GM18505 (cell line): ENCODE results near the gene POR.
A peak's percentile ranks its signal among the peaks of the same experiment; 100 is the strongest.

Experiments used
- ATAC-seq: cut with Tn5 transposase; IDR thresholded peaks from one replicate; pipeline ENCODE4 v1.9.1; 2021; ENCODE audit not compliant: unreplicated experiment
- POLR2A ChIP-seq: IDR thresholded peaks from 4 replicates; pipeline ENCODE4 v1.6.1; 2011; ENCODE audit warnings: borderline replicate concordance; ENCODE audit not compliant: insufficient read depth, insufficient read length; ENCODE audit errors: extremely low read depth

Gene POR

DNA sequence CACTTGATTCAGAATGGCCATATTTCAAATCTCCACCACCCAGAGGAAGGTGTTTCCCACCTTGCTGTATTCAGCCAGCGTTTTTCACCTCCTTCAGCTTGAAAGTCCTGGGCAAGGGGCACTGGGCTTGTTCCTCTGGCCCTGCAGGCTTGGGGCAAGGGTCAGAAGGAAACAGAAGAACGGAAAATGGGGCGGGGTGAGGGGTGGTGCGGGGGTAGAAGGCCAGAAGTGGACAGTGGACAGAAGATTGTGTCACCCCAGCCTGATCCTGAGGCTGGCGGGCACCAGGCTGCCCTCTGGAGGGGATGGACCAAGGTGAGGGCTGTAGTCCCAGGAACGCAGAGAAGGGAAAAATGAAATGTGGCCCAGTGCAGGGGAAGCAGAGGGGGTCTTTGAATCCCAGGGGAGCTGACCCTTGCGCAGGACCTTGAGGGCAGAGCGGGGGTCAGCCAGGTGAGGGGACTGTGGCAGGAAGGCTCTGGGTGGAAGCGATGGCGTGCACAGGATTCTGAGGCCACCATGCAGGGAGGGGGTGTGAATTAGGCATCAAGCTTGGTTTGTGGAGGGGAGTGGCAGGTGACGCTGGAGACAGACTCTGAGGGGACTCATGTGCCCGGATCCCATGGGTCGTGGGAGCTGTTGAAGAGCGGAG lies 56.5 kb downstream of the POR start:
- ATAC-seq, result no peak
- TF ChIP-seq POLR2A, result no peak

DNA sequence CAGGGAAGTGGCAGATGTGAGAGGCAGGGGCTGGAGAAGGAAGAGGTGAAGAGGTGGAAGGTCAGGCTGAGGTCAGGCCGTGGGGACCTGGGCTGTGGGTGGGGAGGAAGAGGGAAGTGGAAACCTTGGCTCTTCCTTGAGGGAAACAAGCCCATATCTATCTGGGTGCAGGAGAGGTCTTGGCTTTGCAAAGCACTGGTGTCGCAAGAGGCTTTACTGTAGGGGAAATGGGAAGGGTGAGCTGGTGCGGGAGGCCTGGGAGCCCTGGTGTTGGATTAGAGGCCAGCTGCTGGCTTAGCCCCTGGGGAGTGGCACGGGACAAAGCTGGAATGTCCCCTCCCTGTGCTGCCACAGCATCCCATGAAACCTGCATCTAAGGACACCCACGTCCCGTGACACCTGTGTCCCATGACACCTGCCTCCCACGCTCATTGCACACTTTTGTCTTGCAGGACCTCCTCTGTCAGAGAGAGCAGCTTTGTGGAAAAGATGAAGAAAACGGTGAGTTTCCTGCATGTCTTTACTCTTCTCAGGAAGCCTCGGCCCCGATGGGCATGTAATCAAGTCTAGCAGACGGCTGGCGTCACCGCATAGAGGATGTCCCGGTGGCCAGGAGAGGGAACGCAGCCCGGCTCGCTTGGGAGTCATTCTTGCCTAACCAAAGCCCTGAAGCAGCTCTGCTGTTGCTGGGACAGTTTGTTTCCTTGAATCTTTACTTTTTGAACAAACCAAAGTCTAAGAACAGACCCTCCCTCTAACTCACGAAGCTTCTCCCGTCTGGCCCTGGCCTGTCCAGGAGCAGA lies 57.2 kb downstream of the POR start:
- TF ChIP-seq POLR2A, result no peak
- ATAC-seq, result no peak

DNA sequence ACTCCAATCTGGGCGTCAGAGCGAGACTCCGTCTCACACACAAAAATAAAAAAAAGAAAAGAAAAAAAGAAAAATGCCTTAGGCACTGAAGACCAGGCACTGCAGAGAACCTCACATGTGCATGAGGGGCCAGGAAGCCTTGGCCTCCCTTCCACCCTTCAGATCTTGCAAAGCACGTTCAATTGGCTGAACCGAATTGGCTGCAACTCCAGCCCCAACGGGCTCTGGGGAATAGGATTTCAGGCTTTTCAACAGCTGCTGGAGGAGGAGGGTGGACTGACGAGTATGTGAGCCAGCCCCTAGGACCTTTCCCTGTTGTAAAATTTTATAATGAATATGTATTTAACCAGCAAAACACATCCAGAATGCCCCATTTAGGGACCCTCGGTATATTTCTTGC lies 62.8 kb downstream of the POR start:
- TF ChIP-seq POLR2A, result no peak
- ATAC-seq, result no peak

DNA sequence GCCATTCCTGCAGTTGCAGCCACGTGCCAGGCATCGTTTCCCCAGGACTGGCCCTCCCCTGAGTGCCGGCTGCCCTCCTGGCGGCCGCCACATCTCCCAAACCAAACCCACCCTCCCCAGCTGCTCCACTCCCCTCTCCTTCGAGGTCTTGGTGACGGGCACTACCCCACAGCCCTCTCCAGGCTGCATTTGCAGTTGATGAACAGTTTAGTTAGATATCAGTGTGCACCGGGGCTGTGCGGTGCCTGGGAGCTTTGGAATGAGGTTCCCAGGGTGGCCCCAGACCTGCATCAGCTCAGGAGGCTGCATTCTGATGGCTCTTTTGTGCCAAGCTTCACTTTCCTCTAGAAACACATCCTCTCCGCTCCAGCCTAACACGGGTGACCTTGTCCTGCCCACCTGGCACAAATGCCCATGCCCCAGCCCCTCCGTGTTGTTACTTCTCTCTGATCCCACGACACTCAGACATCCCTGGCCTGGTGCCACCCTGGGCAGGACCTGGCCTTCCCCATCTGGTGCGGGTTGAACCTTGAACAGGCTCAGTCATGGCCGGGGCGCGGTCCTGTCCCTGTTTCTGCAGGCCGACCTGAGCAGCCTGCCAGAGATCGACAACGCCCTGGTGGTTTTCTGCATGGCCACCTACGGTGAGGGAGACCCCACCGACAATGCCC lies 64.9 kb downstream of the POR start:
- no peak for TF ChIP-seq POLR2A
- no peak for ATAC-seq

DNA sequence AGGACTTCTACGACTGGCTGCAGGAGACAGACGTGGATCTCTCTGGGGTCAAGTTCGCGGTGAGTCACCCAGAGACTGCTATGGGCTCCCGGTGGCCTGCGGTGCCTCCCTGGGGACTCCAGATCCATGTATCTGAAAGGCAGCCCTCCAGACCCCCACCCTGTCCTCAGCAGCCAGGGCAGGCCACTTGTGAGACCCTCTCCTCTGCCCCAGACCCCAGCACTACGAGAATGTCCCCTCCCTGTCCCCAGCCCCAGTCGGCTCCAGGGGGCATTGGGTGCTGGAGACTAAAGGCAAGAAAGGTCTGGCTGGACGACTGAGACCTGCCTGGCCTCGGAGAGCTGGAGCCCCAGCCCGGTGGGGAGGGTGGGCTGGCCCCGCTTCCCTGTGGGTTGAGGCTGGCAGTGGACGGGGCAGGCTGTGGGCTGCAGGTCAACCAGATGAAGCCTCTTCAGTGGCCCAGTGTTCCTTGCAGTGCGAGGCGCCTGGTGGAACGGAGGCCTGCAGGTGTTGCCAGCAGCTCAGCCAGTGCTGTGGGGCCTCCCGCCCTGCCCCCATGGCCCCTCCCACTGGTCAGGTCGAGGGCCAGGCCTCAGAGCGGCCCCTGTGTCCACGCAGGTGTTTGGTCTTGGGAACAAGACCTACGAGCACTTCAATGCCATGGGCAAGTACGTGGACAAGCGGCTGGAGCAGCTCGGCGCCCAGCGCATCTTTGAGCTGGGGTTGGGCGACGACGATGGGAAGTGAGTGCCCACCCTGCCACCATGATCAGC lies 65.7 kb downstream of the POR start:
- no peak for TF ChIP-seq POLR2A
- ATAC-seq, result no peak

DNA sequence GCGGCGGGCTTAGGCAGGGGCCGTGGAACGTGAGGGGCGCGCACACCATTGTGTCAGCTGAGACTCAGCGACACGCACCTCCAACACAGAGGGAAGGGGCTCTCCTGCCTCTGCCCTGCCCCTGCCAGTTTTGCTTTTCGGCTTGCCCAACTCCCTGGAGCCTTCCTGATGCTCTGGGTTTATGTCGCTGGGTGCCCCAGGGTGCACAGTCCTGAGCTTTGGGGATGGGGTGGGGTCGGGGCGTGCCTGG lies 66.2 kb downstream of the POR start:
- TF ChIP-seq POLR2A, result no peak

DNA sequence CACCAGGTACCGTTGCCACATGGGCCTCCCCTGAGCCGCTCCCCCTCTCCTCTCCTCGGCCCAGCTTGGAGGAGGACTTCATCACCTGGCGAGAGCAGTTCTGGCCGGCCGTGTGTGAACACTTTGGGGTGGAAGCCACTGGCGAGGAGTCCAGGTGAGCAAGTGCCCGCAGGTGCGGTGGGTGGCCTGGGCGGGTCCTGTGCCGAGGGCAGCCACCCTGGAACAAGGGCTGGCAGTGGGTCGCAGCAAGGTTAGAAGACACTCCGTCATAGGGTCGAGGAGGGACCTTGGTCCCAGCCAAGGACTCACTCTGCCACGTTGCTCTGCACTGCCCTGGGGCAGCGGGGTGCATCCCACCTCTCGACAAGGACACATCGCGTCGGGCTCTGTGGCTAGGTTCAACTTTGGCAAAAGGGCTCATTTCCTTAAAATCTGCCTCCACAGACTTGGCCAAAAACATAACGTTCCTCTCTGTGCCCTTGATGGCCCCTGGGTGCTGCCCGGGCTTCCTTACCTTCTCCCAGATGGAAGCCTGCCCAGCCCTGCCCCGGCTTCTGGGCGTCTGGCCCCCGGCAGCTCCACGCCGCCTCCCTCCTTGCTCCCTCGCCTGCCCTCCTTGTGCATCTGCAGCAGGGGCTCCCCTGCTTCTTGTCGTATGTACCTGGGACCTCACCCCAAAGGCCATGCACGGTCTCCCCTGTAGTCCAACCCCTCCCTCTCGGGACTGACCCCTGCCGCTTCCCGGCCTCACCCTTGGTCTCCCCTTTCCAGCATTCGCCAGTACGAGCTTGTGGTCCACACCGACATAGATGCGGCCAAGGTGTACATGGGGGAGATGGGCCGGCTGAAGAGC lies 66.7 kb downstream of the POR start:
- ATAC-seq, result no peak
- TF ChIP-seq POLR2A, result no peak

More for the DNA sequence above, 66.2 kb downstream of the POR start:
- no peak for ATAC-seq

DNA sequence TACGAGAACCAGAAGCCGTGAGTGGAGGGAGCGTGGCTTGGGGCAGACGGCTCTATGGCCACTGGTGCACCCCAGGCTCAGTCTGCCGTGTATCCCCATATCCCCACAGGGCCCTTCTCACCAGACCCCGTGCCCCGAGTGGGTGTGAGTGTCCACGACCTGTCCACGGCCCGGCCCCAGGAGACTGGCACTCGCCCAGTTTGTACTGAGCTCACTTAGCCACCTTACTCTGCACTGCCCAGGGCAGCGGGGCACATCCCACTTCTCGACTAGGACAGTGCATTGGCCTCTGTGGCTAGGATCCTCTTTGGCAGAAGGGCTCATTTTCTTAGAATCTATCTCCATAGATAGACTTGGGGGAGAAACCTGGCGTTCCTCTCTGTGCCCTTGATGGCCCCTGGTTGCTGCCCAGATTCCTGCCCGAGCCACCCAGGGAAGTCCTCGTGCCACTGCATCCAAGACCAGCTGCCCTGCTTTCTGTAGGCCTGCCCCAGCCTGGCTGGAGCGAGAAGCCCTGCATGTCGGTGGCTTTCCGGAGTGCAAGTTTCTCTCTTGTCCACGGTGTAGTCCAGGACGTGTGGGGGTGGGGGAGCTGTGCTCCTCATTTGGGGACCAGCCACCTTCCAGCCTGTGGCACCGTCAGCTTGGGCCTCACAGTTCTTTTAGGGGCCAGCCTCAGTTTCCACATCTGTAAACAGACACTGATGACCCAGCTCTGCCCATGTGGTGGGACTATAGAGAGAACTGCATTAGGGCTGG lies 67.5 kb downstream of the POR start:
- no peak for TF ChIP-seq POLR2A
- ATAC-seq, result no peak

DNA sequence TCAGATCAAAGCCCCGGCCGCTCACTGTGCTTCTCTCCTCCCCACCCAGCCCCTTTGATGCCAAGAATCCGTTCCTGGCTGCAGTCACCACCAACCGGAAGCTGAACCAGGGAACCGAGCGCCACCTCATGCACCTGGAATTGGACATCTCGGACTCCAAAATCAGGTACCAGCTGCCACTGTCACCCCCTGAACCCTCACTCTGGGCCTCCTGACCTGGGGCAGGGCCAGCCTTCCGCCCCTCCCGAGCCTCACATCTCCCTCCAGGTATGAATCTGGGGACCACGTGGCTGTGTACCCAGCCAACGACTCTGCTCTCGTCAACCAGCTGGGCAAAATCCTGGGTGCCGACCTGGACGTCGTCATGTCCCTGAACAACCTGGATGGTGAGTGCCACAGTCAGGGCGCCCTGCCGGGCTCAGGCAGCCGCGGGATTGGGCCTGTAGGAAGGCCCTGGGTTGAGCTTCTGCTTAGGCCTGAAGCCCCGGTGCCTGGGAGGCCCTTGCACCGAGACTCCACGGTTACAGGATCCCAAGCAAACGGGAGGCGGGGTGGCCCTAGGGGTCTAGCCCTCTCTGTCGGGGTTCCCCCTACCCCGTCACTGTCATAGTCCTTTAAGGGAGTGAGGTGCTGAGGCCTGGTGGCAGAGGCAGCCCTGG lies 68.6 kb downstream of the POR start:
- no peak for ATAC-seq

DNA sequence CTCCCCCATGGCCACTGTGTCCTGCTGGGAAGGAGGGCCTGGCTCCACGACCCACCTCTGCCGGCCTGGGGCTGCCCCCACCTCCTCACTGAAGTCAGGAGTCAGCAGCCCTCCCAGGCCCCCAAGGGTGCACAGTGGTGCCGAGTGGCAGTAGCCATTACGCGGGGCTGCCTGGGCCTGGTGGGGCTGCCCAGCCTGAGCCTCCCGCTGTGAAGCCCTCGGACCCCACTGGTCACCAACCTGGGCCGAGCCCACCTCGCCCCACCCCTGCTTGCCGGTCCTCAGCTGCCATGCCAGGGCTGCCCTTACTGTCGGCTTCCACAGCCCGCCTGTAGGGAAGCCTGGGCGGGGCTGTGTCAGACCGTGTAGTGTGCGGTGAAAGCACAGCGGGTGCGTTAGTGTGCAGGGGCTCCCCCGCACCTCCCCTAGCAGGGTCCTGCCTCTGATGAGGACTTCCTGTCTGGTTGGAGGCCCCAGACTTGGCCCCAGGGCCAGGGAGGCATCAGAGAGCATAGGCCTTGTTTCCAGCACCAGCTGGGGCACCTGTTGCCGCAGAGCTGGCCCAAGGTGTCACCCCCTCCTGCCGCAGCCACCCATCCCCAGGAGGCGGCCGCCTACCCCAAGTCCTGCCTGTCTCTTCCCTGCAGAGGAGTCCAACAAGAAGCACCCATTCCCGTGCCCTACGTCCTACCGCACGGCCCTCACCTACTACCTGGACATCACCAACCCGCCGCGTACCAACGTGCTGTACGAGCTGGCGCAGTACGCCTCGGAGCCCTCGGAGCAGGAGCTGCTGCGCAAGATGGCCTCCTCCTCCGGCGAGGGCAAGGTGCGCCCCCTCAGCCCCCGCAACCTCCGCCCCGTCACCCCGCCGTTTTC lies 69.4 kb downstream of the POR start:
- ATAC-seq, result no peak
- TF ChIP-seq POLR2A, result no peak

More for the DNA sequence above, 68.6 kb downstream of the POR start:
- peak; percentile 20 for TF ChIP-seq POLR2A
